ACHN (cell line): ENCODE measurements around the gene NOXA1.
A peak's percentile ranks its signal among the peaks of the same experiment; 100 is the strongest.
"Not testable (repeated sequence)": the region's sequence is repeated elsewhere in the genome, so short reads cannot be mapped to it uniquely, and the experiment has no call there.

Experiments
- DNase-seq: peaks from one replicate; pipeline ENCODE4 v3.0.0-alpha.2; 2015
- in situ Hi-C: cut with HindIII; loops from 2 replicates; pipeline ENCODE4 v1.10.0; 2017; ENCODE audit warnings: low sequenced_read_pairs, low pct_ligation_motif_present, low pct_unique_long_range_greater_than_20kb

The NOXA1 gene

GRCh38 chr9:137402746-137403145 lies 20.4 kb upstream of the NOXA1 start:
- no peak for DNase-seq
- in situ Hi-C loops, result no loop called here

- in situ Hi-C loops, result no loop called here
- DNase-seq, result no peak
Measured at GRCh38 chr9:137403269-137403668, 19.9 kb upstream of the NOXA1 start.

GRCh38 chr9:137404961-137405567 lies 18.1 kb upstream of the NOXA1 start:
- DNase-seq, result no peak
- in situ Hi-C loops, result no loop called here

GRCh38 chr9:137405677-137406081 lies 17.5 kb upstream of the NOXA1 start:
- in situ Hi-C loops, result no loop called here
- no peak for DNase-seq

GRCh38 chr9:137406085-137406760 lies 17.0 kb upstream of the NOXA1 start:
- no peak for DNase-seq

GRCh38 chr9:137406876-137407589 lies 16.2 kb upstream of the NOXA1 start:
- in situ Hi-C loops, result no loop called here
- DNase-seq, result peak; percentile 43

More at GRCh38 chr9:137406085-137406760, 17.0 kb upstream of the NOXA1 start:
- in situ Hi-C loops, result no loop called here

GRCh38 chr9:137407590-137408300 lies 15.4 kb upstream of the NOXA1 start:
- no peak for DNase-seq
- in situ Hi-C loops, result no loop called here

- no peak for DNase-seq
- in situ Hi-C loops, result no loop called here
Measured at GRCh38 chr9:137408651-137409405, 14.4 kb upstream of the NOXA1 start.

GRCh38 chr9:137409515-137409914 lies 13.7 kb upstream of the NOXA1 start:
- DNase-seq, result no peak
- in situ Hi-C loops, result no loop called here

GRCh38 chr9:137410236-137410890 lies 12.8 kb upstream of the NOXA1 start:
- DNase-seq, result not testable (repeated sequence)

GRCh38 chr9:137410891-137411249 lies 12.3 kb upstream of the NOXA1 start:
- no peak for DNase-seq
- in situ Hi-C loops, result no loop called here

More at GRCh38 chr9:137410236-137410890, 12.8 kb upstream of the NOXA1 start:
- in situ Hi-C loops, result not testable (repeated sequence)

GRCh38 chr9:137411260-137411644 lies 11.9 kb upstream of the NOXA1 start:
- DNase-seq, result peak; percentile 27
- in situ Hi-C loops, result no loop called here

GRCh38 chr9:137411645-137412380 lies 11.4 kb upstream of the NOXA1 start:
- peak; percentile 92 for DNase-seq
- in situ Hi-C loops, result no loop called here

- in situ Hi-C loops, result no loop called here
- DNase-seq, result no peak
Measured at GRCh38 chr9:137412431-137412830, 10.8 kb upstream of the NOXA1 start.

GRCh38 chr9:137415451-137415850 lies 7.7 kb upstream of the NOXA1 start:
- in situ Hi-C loops, result no loop called here
- no peak for DNase-seq

- no peak for DNase-seq
- in situ Hi-C loops, result no loop called here
Measured at GRCh38 chr9:137416006-137416562, 7.1 kb upstream of the NOXA1 start.

- in situ Hi-C loops, result no loop called here
- no peak for DNase-seq
Measured at GRCh38 chr9:137416563-137417151, 6.5 kb upstream of the NOXA1 start.
